K562 (cell line): ENCODE measurements around the gene CTNNBL1. TPM values are rescaled to one million over a fixed set of nuclear protein-coding genes. Genes with fewer than 3 reads are reported as not detected.

Source experiments
- ATAC-seq: fragments of 200-7000 bp; cut with Tn5 transposase; 3 replicates; pipeline ENCODE4 v1.9.1; 2020; ENCODE audit warnings: moderate library complexity
- BruUV-seq: library from RNA; stranded (reverse); fragments of 400-500 nt; replicated peaks from 2 replicates; lab custom pipeline; 2021; lab: Mats Ljungman, UMichigan
- CTCF ChIA-PET: fragments of 300-600 bp; formaldehyde crosslinking; extraction: SDS; loops from one replicate; lab custom pipeline; 2021; ENCODE audit warnings: low intra/inter-chr PET ratio; lab: Yijun Ruan, JAX
- POLR2A ChIA-PET: fragments of 300-600, 350-650 bp; sonication (Branson Sonifier 250); formaldehyde crosslinking; extraction: SDS; loops from one replicate; lab custom pipeline; 2021; ENCODE audit warnings: antibody characterized with exemption, inconsistent platforms; lab: Yijun Ruan, JAX
- DNase-seq, 4 experiments: peaks; one replicate each; pipeline versions ENCODE4 v3.0.0 to v3.0.0-alpha.2; 2011 to 2018; ENCODE audit warnings: low spot score in 3 of 4, mixed read lengths in 3 of 4; ENCODE audit errors: extremely low read depth in 1 of 4
- FAIRE-seq: peaks from 2 replicates; lab custom pipeline; 2011; peaks lifted over from hg19 to GRCh38; lab: Jason Lieb, UNC
- H2AFZ ChIP-seq: 2 replicates; pipeline ENCODE4 v1.6.0; 2011; ENCODE audit warnings: low read depth, low read length, control low read depth, inconsistent platforms
- H3K27ac ChIP-seq: fragments of 200-600 bp; 3 replicates; pipeline ENCODE4 v1.8.0; 2011; ENCODE audit warnings: low read depth, mild to moderate bottlenecking, control low read depth, inconsistent platforms, low read length, moderate library complexity, mixed read lengths; ENCODE audit errors: extremely low read depth
- H3K27me3 ChIP-seq, 2 experiments: fragments of 300-600 bp in 1 of 2; 2 replicates in 1 of 2; 3 replicates in 1 of 2; pipeline versions ENCODE4 v1.6.0 to v1.8.0; 2011; ENCODE audit warnings: inconsistent platforms in 2 of 2, low read length in 2 of 2, mild to moderate bottlenecking in 1 of 2, mixed read lengths in 1 of 2, moderate library complexity in 1 of 2; ENCODE audit not compliant: control insufficient read depth in 2 of 2, insufficient read depth in 2 of 2
- H3K36me3 ChIP-seq: fragments of 300-600 bp; 3 replicates; pipeline ENCODE4 v1.8.0; 2011; ENCODE audit warnings: mild to moderate bottlenecking, low read length, inconsistent platforms; ENCODE audit not compliant: control insufficient read depth, insufficient read depth
- H3K4me1 ChIP-seq, 2 experiments: fragments of 200-600 bp in 1 of 2; replicated peaks in 1 of 2; 2 replicates in 1 of 2; 3 replicates in 1 of 2; pipeline versions ENCODE4 v1.5.1 to v1.8.0; 2011; ENCODE audit warnings: inconsistent platforms in 2 of 2, low read length in 2 of 2, mild to moderate bottlenecking in 1 of 2, mixed read lengths in 1 of 2, moderate library complexity in 1 of 2; ENCODE audit not compliant: control insufficient read depth in 2 of 2, insufficient read depth in 2 of 2
- H3K4me2 ChIP-seq: 2 replicates; pipeline ENCODE4 v1.6.1; 2011; ENCODE audit warnings: low read length, control low read depth, inconsistent platforms, mixed read lengths; ENCODE audit not compliant: insufficient read depth
- H3K4me3 ChIP-seq: fragments of 200-600 bp; sonication (generic), shearing (Covaris generic); 2 replicates; pipeline ENCODE4 v1.5.1; 2016; ENCODE audit warnings: control low read depth, inconsistent platforms
- H3K79me2 ChIP-seq: fragments of 200-600 bp; 3 replicates; pipeline ENCODE4 v1.8.0; 2011; ENCODE audit warnings: low read length, inconsistent platforms; ENCODE audit not compliant: control insufficient read depth, insufficient read depth
- H3K9ac ChIP-seq, 2 experiments: 2 replicates each; pipeline versions ENCODE4 v1.6.0 to v1.6.1; 2011; ENCODE audit warnings: low read depth in 2 of 2, low read length in 2 of 2, control low read depth in 1 of 2, inconsistent platforms in 1 of 2, mild to moderate bottlenecking in 1 of 2, mixed read lengths in 1 of 2; ENCODE audit not compliant: insufficient read depth in 1 of 2
- H3K9me1 ChIP-seq: one replicate; pipeline ENCODE4 v1.6.0; 2011; ENCODE audit warnings: inconsistent platforms, mild to moderate bottlenecking, low read length, moderate library complexity; ENCODE audit not compliant: control insufficient read depth, insufficient read depth
- H3K9me3 ChIP-seq: replicated peaks from 2 replicates; pipeline ENCODE4 v1.5.1; 2011; ENCODE audit warnings: low read depth, low read length, inconsistent platforms; ENCODE audit not compliant: control insufficient read depth, insufficient read depth
- H4K20me1 ChIP-seq: replicated peaks from 2 replicates; pipeline ENCODE4 v1.6.1; 2011; ENCODE audit warnings: low read length, inconsistent platforms, mixed read lengths; ENCODE audit not compliant: control insufficient read depth, insufficient read depth
- BHLHE40 ChIP-seq: IDR thresholded peaks from 2 replicates; pipeline ENCODE4 v1.6.1; 2011; ENCODE audit warnings: low read length, improper control_type of control experiment
- HMGN3 ChIP-seq: IDR thresholded peaks from 2 replicates; pipeline ENCODE4 v1.6.1; 2011; ENCODE audit warnings: borderline replicate concordance, low read depth, mild to moderate bottlenecking, mixed read lengths, low read length; ENCODE audit not compliant: insufficient read length; ENCODE audit errors: extremely low read depth
- HNRNPL ChIP-seq: fragments of 200-400 bp; formaldehyde crosslinking; IDR thresholded peaks from 2 replicates; pipeline ENCODE4 v1.6.1; 2017; ENCODE audit warnings: low read depth, mild to moderate bottlenecking, low read length
- PBX2 ChIP-seq, 2 experiments: IDR thresholded peaks in 1 of 2; conservative IDR thresholded peaks in 1 of 2; 2 replicates each; pipeline ENCODE4 v1.6.1; 2016; ENCODE audit warnings: low read depth in 2 of 2, mild to moderate bottlenecking in 1 of 2, missing compliant biosample characterization in 1 of 2, missing genetic modification characterization in 1 of 2, moderate library complexity in 1 of 2
- ZNF121 ChIP-seq: sonication (generic); formaldehyde crosslinking; conservative IDR thresholded peaks from 2 replicates; pipeline ENCODE4 v1.8.0; 2022; ENCODE audit warnings: missing genetic modification reagents
- ZNF263 ChIP-seq: sonication (generic); formaldehyde crosslinking; IDR thresholded peaks from 2 replicates; pipeline ENCODE4 v1.8.0; 2022; ENCODE audit warnings: mild to moderate bottlenecking, missing genetic modification reagents, borderline replicate concordance
- ZNF584 ChIP-seq: fragments of 200-800 bp; sonication (Bioruptor generic); IDR thresholded peaks from 2 replicates; pipeline ENCODE4 v1.6.1; 2016; ENCODE audit warnings: low read depth, mild to moderate bottlenecking, missing genetic modification characterization, missing compliant biosample characterization
- ZNF764 ChIP-seq: fragments of 250-450 bp; sonication (Bioruptor Pico); IDR thresholded peaks from 2 replicates; pipeline ENCODE4 v1.4.0; 2020; ENCODE audit warnings: low read depth, mild to moderate bottlenecking, moderate library complexity
- WGBS: fragments of 100-300 bp; shearing (Covaris generic); methylation state at CpG from one replicate; pipeline ENCODE4 v1.1.6; 2016; ENCODE audit warnings: low coverage, mixed read lengths; ENCODE audit not compliant: insufficient coverage; ENCODE audit errors: missing lambda C conversion rate; 5-methylcytosine and 5-hydroxymethylcytosine counted together
- in situ Hi-C: fragments of 300-500 bp; cut with MboI; formaldehyde crosslinking; loops from 4 replicates; pipeline ENCODE4 v1.15.0; 2018; ENCODE audit warnings: inconsistent platforms, mixed read lengths
- intact Hi-C: fragments of 100-400 bp; cut with micrococcal nuclease; formaldehyde crosslinking; loops from 2 replicates; pipeline ENCODE4 v1.14.2; 2022
- polyA plus RNA-seq, 8 experiments: library from polyadenylated mRNA; depleted of rRNA in 4 of 8; stranded (reverse) in 5 of 8; unstranded in 3 of 8; fragments of >200 nt; fragmentation: Nextera tagmentation in 2 of 8; fragmentation: Illumina TruSeq in 1 of 8; extraction: Ambion mirVana in 2 of 8; extraction: Trizol in 1 of 8; gene quantifications; 2 replicates each; pipeline versions ENCODE4 v1.2.1 to v1.2.3, GENCODE V29; 2011 to 2014; ENCODE audit warnings: inconsistent platforms in 1 of 8, missing spikeins in 1 of 8
- total RNA-seq, 7 experiments: library from RNA; depleted of rRNA in 6 of 7; stranded (reverse); fragments of >200 nt in 6 of 7; fragmentation: Illumina TruSeq in 2 of 7; extraction: Trizol in 2 of 7; gene quantifications; 2 replicates each; pipeline versions ENCODE4 v1.2.1 to v1.2.3, GENCODE V29; 2011 to 2021; ENCODE audit warnings: low replicate concordance in 1 of 7

The CTNNBL1 gene
- total and polyA plus RNA-seq, 9 of the 15 experiments (the other 6 are each of a cell fraction or from before 2014, with no cell fraction given), result 32.4 to 85.6 (median 43.6) TPM

GRCh38 chr20:37903317-37904007 is 209.6 kb downstream of the CTNNBL1 start:
- Histone ChIP-seq H3K36me3 (no peaks in the 10 kb centered on the region; the same call in 2 of the 3 replicates), H3K4me1 (peaks cover 0 to 13% of the 10 kb centered on the region in 2 experiments; a peak in 2 of 5 replicates), H4K20me1 (peaks cover 8% of the 10 kb centered on the region), H3K4me3 (peak overlapping the region; percentile 21; the same call in 1 of the 2 replicates), H2AFZ (no peak overlapping the region), H3K27ac (no peak overlapping the region), H3K4me2 (no peak overlapping the region), H3K9ac (peak overlapping the region in 1 of 2 experiments; percentile 28; a peak in 1 of 4 replicates), H3K79me2 (no peaks in the 10 kb centered on the region), H3K9me3 (no peaks in the 10 kb centered on the region), H3K27me3 (peaks cover 12 to 56% of the 10 kb centered on the region in 2 experiments; a peak in 4 of 5 replicates), H3K9me1 (peaks cover 3% of the 10 kb centered on the region)
- DNase-seq (peak in 2 of 4 experiments; percentile 50 to 60), FAIRE-seq (no peak), ATAC-seq (no peak)
- 42% methylated on average over 28 of the region's 67 CpGs for WGBS
- ChIA-PET POLR2A (interaction anchor here (0.7 to 1.2 kb wide), 2 partner anchors 10 to 16 kb away, joined by 3 to 4 read pairs; no protein-coding TSS in a partner anchor), CTCF (no interaction called here)
- no TSS peak for BruUV-seq
- in situ Hi-C loops (no loop called here), intact Hi-C loops (loop anchor here (2.0 to 5.0 kb wide), 2 partner anchors 209 to 319 kb away; no protein-coding TSS in a partner anchor)
- TF ChIP-seq PBX2 (CRISPR knock-in tag; IDR thresholded peaks at IDR 0.05; ENCODE audit: low read depth) (no peak), PBX2 (tag; conservative IDR thresholded peaks at IDR 0.05; ENCODE audit: low read depth) (no peak), BHLHE40 (no peak), ZNF263 (no peak), ZNF584 (CRISPR knock-in tag) (no peak), ZNF764 (CRISPR knock-in tag) (no peak), ZNF121 (no peak), HNRNPL (peak; percentile 63; the same call in 1 of the 2 replicates), HMGN3 (no peak)
